GM19025 (cell line): Measurements from ENCODE around the gene WNT3.

ENCODE experiments used
- ATAC-seq: cut with Tn5 transposase; IDR thresholded peaks from one replicate; pipeline ENCODE4 v1.9.1; 2021; ENCODE audit warnings: mild to moderate bottlenecking, low read depth, moderate library complexity; ENCODE audit not compliant: unreplicated experiment

Gene WNT3

DNA sequence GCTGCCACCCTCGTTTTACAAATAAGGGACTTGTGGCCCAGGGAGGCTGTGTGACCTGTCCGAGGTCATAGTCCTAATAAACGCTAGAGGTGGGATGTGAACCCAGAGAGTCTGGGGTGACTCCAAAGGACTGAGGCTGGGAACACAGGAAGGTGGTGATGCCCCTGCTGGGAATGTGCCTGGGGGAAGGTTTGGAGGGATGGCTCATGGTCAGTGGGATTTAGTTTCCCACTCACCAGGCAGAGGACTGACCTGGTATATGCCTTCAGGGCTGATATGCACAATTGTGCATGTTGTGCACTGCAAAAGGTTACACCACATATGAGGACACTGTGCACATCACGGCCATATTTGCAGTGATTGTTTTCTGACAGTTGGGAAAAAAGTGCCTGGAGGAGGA is 19.0 kb upstream of the WNT3 start:
- no peak for ATAC-seq

DNA sequence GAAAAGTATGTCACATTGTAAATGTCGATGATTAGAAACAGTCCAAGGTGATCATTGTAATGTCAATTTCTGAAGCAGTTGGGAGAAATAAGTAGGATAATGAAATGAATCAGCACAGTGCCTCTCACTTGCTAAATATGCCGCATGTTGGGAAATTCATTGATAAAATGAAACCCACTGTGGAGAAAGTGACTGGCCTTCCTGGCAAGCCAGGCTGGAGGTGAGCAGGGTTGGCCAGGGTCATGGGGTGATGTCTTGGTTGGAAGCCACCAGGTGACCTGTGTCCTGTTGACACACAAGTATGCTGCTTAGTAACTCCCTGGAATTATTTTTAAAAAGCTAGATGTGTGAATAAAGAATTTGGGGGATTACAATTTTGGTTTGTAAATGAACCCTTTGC is 18.0 kb upstream of the WNT3 start:
- no peak for ATAC-seq

DNA sequence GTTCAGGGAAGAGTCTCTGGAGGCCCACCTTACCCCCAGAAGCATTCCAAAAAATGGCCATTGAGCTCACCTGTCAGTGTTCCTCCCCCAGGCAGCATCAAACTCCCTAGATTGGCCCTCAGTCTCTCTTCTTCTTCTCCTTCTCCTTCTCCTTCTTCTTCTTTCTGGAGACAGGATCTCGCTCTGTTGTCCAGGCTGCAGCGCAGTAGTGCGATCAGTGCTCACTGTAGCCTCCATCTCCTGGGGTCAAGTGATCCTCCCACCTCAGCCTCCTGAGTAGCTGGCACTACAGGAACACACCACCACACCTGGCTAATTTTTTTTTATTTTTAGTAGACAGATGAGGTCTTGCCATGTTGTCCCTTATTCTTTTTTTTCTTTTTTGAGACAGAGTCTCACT is 16.4 kb upstream of the WNT3 start:
- ATAC-seq, result no peak

DNA sequence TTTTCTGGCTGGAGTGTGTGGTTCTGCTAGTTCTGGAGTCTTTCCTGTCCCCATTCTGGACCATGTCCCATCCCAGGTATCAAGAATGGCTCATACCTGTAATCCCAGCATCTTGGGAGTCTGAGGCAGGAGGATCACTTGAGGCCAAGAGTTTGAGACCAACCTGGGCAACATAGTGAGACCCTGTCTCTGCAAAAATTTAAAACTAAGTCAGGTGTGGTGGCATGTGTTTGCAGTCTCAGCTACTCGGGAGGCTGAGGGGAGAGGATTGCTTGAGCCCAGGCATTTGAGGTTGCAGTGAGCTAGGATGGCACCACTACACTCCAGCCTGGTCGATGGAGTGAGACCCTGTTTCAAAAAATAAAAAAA is 15.3 kb upstream of the WNT3 start:
- ATAC-seq, result no peak

DNA sequence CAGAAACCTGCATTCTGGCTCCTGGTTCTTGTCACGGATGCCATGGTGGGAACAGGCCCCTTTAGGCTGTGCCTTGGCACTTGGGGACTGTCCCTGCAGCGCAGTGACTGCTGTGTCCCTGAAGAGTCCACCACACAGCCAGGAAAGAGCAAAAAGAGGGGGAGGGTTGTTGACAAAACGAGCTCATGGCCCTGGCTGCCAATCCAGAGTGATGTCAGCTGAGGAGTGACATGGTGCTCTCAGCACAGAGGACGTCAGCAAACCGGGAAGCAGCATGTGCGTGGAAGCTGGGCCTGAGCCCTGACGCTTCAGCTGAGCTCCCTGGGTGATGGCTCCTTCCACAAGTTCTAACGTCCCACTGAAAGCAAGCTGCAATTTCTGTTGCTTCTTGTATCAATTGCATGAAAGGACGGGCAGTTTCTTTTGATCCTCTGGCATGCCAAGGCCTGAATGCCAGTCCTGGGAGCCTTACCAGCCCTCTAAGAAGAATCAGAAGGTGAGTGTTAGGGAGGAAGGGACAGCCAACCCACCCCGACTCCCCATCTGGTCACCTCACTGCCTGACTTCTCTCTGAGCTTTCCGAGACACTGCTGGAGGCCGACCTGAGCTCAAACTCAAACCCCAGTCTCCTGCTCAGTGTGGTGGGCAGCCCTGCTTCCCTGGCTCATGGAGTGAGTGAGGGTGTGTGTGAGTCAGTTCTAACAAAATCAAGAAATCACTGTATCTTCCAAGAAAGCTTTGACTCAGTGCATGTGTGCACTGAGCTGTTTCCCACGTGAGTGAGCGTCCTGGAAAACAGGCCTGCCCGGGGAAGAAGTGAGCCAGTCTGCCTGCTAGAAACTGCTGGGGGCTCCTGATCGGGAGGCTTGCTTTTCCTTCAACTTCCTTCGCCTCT is 14.7 kb upstream of the WNT3 start:
- no peak for ATAC-seq

DNA sequence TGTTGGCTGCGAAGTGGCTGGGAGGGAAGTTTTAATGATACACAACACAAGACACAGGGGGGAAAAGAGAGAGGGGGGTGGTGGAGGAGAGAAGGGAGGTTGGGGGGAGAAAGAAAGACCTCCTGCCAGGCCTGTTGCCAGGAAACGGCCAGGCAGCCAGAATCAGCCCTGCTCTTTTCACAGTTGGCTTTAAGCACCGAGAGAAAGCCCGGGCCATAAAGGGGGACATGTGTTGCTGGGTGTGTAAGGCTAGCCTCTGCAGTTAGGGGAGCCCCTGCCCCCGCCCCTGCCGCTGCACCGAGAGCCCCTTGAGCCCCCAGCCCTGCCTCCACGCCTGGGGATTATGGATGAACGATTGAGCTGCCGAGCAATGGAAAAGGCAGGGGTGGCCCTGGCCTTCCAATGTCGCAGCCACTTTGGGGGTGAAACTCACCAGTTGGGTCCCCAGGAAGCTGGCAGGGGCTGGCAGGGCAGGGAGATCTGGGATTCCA is 13.9 kb upstream of the WNT3 start:
- ATAC-seq, result no peak

DNA sequence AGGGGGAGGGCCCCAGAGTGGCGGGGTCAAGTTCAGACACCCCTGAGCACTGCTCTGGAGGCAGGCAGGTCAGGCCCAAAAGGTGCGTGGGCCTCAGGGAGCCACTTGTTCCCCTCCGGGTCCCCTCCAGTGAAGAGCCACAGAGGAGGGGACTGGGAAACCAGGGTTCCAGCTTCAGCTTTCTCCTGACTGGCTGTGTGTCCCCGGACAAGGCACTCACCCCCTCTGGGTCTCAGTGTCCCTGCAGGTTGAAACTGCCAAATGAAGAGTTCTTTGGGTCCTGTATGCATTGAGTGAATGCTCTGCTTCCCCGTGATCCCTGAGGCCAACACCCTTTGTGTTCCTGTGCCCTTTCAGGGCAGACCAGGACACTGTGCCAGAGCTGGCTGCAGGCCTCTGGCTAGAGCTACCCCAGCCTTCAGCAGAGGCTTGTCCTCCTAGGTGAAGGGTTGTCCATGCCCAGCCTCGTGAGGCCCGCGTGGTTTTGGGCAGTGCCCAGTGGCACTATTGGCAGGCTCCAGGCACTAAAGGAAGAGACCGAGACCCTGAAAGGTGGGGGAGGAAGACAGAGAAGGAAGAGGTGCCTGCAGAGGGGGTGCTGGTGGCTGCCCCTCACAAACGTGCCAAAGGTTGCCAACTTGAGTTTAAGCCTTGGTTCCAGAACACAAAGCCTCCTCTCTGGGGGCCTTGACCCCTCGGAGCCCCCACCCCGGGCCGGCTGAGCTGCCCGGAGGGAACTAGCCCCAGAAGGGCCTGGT is 13.3 kb upstream of the WNT3 start:
- ATAC-seq, result no peak

DNA sequence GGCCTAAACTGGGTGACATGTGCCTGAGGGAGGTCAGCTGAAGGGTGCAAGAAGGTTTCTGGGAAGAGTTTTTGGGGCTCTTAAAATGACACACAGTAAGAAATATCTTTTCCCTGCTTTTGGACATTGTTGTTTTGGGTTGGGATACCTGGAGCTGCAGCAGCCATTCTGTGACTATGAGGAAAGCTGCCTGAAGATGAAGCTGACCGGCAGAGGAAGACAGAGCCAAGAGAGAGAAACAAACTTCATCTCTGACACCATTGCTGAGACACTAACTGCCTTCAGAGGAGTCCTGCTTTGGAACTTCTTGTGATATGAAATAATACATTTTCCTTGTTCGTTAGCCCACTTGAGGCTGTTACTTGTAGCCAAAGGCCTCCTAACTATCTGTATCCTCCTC is 8.8 kb upstream of the WNT3 start:
- no peak for ATAC-seq

DNA sequence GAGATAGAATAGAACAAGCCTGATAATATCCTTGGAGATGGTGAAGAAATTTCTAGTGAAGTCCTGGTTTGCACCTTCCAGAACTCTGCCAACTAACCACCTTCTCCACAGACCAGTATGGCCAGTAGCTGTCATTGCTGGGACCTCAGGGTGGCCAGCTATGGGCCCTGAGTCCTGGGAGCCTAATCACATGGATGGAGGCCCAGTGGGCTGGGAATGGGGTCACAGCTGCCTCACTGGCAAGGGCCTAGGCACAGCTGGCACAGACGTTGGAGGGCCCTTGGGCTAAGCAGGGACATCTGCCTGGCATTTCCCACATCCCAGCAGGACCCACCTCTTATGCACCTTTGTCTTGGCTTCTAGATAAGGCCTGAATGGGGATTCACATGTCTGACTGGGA is 7.6 kb upstream of the WNT3 start:
- no peak for ATAC-seq

DNA sequence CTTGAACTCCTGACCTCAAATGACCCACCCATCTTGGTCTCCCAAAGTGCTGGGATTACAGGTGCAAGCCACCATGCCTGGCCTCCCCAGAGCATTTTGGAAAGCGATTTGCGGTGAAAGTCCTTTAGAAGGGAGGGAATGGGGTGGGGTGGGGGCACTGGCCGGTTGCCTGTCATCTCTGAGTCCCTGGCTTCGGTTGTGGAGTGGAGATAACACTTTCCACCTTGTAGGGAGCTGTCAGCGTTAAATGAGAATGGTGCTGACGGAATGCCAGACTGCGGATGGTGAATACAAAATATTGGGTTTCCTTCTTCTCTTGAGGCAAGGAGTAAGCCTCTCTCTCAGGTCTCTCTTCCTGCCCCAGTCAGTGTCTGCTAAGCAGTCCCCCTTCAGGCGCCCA is 5.2 kb upstream of the WNT3 start:
- no peak for ATAC-seq

DNA sequence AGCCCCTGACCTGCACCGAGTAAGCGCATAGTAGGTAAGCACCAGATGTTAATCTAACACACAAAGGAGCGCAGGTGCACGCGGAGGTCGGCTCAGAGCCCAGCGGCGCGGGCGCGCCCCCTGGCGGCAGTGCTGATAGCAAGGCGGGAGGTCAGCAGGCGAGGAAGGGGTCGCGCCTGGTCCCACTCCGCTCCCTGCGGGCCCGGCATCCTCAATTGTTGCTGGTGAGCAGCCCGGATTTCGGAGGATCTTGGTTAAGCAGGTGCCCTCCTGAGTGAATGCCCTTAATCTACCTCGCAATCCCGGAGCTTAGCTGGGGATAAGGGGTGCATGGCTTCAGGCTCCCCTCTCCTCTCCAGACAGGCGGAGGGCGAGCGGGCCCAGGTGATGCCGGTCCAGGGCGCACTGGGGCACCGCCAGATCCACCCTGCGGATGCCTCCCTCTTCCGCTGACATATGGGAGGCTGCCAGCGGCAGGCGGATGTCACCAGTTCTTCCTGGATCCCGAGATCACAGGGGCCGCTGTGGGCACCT is 4.0 kb upstream of the WNT3 start:
- ATAC-seq, result no peak

DNA sequence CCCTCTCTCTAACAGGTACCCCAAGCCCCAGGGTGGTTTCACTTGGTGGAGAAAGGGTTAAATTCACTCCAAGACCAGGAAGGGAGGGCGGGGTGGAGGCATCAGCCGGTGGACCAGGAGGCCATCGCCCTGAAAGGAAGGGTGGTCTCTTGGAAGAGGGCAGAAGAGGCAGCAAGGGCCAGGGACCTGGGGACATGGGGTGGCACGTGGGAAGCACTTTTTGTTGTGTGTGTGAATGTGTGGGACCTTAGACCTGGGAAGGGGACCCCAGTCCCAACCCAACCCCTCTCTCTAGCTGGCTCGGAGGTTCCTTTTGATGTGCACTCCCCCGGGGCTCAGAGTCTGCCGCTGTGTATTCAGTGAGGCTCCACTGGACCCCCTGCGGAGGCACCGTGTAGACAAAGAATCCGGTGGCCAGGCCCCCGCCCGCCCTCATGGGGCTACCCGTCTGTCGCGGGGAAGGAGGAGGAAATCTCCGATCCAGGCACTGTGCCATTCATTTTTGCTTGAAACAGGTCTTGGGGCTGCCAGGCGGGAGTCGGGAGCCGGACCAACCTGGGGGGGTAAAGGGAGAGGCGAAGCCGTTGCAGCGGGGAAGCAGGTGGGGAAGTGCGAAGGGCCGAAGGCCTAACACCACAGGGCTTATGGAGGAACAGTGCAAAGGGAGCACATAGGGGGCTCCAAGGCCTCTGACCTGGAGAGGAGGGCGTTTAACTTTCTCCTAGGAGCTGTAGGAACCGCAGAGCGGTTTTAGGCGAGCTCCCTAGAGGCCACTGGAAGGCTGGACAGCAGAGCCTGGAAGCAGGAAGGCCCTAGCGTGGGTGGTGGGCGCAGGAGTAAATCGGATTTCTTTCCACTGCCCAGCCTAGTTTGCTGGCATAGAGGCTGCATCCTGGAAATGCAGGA is 3.2 kb upstream of the WNT3 start:
- no peak for ATAC-seq

DNA sequence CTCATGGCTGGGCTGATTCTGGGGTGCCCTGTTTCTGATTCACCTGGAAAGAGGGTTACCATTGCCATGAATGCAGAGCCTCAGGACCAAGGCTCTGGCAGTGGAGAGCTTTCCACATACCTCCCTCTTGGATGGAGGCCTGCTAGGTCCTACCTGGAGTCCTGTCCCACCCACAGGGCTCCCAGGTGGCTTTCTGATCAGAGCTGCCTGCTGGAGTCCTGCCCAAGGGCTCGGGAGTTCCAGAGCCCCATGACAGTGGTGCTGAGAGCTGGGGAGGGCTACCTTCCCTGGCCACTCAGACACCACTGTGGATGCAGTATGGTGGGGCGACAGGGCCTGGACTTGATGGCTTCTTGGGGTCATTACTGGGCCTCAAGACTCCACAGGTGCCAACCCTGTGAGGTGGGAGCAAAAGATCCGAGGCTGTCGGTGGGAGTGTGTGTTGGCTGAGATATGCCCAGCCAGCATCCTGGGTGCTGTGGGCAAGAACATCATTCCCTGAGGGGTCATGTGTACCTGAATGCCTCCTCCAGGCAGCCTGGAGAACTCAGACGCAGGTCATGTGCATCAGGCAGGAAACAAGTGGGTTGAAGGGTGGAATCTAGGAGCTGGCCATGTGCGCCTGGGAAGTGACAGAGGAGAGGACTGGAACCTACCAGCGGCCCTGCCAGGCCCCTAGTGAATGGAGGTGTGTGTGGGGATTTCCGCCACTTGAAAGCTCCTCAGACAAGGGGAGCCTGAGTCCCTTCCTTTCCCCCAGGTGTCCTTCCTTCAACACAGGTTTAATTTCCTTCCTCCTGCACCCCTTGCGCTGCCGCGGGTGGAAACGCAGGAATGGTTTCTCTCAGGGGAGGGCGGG is 2.3 kb upstream of the WNT3 start:
- ATAC-seq, result no peak

DNA sequence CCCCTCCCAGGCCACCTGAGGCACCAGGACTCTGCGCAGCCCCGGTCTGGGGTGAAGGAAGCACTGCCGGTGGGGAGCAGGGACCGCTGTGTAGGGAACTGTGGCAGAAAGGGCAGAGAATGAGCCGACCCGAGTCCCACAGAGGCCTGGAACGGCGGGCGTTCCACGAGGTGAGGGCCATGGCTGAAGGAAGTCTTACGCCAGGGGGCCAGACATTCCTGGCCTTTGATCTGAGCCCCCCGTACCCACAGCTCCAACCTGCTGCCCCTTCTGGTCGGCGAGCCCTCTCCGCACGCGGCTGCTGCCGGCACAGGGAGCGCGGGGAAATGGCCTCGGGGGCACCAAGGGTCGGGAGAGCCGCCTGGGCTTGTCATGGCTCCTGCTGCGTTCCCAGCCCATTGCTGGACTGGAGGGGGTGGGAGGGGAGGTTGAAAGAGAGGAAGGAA is 1.4 kb upstream of the WNT3 start:
- ATAC-seq, result no peak

DNA sequence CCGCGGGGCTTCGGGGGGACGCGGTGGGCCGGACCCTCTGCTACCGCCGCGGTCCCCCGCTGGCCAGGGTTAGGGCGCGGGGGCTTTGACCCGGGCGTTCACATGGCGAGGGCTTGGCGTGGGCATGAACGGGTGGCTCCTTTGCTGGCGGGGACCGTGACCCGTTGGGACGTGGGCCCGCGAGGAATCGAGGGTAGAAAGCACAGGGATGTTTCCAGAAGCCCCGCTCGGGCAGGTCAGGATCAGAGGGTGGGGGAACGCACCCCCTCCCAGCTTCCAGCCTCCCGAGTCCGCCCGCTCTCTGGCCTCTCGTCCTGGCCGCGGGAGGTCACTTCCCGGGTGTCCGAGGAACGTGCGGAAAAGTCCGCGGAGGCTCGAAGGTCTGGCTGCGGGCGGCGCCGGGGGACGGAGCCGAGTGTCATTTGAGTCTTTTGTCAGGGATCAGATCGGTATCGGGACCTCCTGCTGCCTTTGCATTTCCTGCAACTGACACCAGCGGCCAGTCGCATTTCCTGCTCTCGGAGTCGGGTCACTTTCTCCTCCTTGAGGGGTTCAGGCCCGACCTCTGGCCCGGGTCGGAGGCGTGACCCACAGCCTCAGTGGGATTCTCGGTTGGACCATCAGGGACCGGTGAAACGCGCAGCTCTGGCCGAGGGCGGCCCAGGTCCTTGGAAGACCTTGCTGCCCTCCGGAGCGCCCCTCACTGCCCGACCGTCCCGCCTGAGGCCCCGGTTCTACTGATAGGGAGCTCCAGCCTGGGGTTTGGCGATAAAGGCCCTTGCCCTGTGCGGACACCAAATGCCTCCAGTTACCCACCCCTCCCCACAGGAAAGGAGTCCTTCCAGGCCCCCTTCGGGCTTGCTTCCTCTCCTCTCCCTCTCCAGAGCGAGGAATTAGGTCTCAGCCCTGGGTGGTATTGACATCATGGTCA is 702 bp upstream of the WNT3 start:
- no peak for ATAC-seq

DNA sequence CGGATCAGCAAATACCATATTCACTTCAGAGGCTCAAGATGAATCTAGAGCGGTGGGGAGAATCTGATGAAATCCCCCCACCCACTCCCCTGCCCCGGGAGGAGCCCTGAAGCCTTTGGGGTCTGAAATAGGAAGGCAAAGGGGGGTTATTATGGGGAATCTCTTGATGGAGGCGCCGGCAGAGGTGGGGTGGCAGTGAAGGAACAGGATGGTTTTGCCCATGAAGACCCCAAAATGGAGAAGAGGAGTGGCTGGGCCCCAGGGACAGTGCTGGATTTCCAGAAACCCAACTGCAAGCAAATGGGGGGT is 637 bp downstream of the WNT3 start:
- ATAC-seq, result no peak

DNA sequence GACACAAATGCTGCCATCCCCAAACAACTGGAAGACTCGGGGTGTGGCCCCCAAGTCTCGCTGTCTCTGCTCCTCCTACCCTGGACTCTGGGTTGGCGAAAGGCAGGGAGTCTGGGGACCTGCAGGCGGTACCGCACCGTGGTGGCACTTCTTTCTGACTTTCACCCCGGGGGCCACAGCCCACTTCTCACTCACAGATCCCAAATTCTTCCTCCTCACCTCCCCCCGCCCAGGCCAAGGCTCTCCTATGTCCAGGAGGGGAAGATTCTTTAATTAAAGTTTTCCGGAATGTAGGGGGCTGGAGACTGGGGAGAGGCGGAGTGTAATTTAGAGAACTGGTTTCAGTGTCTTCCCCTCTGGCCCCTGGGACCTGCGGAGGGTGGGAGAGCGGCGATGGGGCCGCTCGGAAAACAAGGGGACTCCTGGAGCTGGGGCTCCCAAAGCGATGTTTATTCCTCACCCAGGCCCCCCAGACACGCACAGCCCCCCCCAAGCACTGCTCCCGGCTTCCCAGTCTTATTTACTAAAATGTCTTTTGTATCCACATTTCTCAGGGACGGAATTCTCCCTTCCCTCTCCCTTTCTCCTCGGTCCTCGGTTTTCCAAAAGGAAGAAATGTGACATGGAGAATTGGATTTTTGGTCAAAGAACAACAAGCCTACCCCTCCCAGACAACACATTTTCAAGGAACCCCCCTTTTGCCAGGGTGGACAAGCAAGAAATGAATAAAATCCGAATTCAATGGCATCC is 1.2 kb downstream of the WNT3 start:
- no peak for ATAC-seq
